K562 (cell line): ENCODE results near the gene TDRD9.

Source experiments
- HIVEP1 ChIP-seq: fragments of 250-450 bp; sonication (Bioruptor Pico); IDR thresholded peaks from 2 replicates; pipeline ENCODE4 v1.4.0; 2020; ENCODE audit warnings: mild to moderate bottlenecking
- TARDBP ChIP-seq: fragments of 450-650 bp; IDR thresholded peaks from 2 replicates; pipeline ENCODE4 v1.6.1; 2016
- YY1 ChIP-seq, 3 experiments: IDR thresholded peaks; 2 replicates each; pipeline ENCODE4 v1.6.1; 2011; ENCODE audit warnings: low read length in 2 of 3, mild to moderate bottlenecking in 2 of 3, moderate library complexity in 2 of 3, borderline replicate concordance in 1 of 3, control low read depth in 1 of 3, low read depth in 1 of 3; ENCODE audit not compliant: insufficient read depth in 3 of 3, insufficient replicate concordance in 2 of 3, control insufficient read depth in 1 of 3, insufficient read length in 1 of 3; ENCODE audit errors: extremely low read depth in 1 of 3
- ZBTB7A ChIP-seq: IDR thresholded peaks from 2 replicates; pipeline ENCODE4 v1.6.1; 2011; ENCODE audit warnings: low read depth, mild to moderate bottlenecking, low read length, moderate library complexity, borderline replicate concordance; ENCODE audit not compliant: control insufficient read depth

GRCh38 chr14:104044016-104044415, 115.8 kb downstream of the TDRD9 start:
- TF ChIP-seq HIVEP1 (CRISPR knock-in tag), result no peak
- no peak for TF ChIP-seq ZBTB7A
- TF ChIP-seq YY1 (IDR thresholded peaks at IDR 0.05; ENCODE audit: borderline replicate concordance in 1 of 3, control insufficient read depth in 1 of 3, extremely low read depth in 1 of 3, insufficient read depth in 3 of 3, insufficient read length in 1 of 3, insufficient replicate concordance in 2 of 3, low read depth in 1 of 3, low read length in 2 of 3), result no peak
- no peak for TF ChIP-seq TARDBP
